ENCODE measurements around the gene FAM184A. TPM values are rescaled to one million over a fixed set of nuclear protein-coding genes. Genes with fewer than 3 reads are reported as not detected.

The FAM184A gene
- total RNA-seq, 1 donor from 2014 or later, result 15.4 TPM

GRCh38 chr6:118980063-118980462, 98.4 kb downstream of the FAM184A start:
- H3K36me3 ChIP-seq, result no peaks in the 10 kb centered on the region
- no peaks in the 10 kb centered on the region for H3K4me1 ChIP-seq
- no peak for TF ChIP-seq CTCF (IDR thresholded peaks at IDR 0.05)
- DNase-seq (peak; percentile 66), ATAC-seq (no peak)
- no peak overlapping the region for H3K27ac ChIP-seq
- no peaks in the 10 kb centered on the region for H3K27me3 ChIP-seq
- H3K4me3 ChIP-seq, result no peak overlapping the region
- H3K9me3 ChIP-seq, result no peaks in the 10 kb centered on the region
- intact Hi-C loops (cut with DNase I), result no loop called here

GRCh38 chr6:118974790-118975189, 103.7 kb downstream of the FAM184A start:
- Histone ChIP-seq H3K27ac (no peak overlapping the region), H3K27me3 (no peaks in the 10 kb centered on the region), H3K36me3 (no peaks in the 10 kb centered on the region), H3K4me3 (no peak overlapping the region), H3K9me3 (no peaks in the 10 kb centered on the region), H3K4me1 (no peaks in the 10 kb centered on the region)
- no peak for DNase-seq
- ATAC-seq, result no peak
- TF ChIP-seq CTCF (IDR thresholded peaks at IDR 0.05), result no peak
- intact Hi-C loops (cut with DNase I), result loop anchor here (10.0 kb wide), 1 partner anchor 130 kb away; no protein-coding TSS in a partner anchor

GRCh38 chr6:118971682-118972081, 106.8 kb downstream of the FAM184A start:
- DNase-seq, result no peak
- Histone ChIP-seq H3K4me1 (no peaks in the 10 kb centered on the region), H3K27ac (no peak overlapping the region), H3K4me3 (no peak overlapping the region), H3K36me3 (no peaks in the 10 kb centered on the region), H3K27me3 (no peaks in the 10 kb centered on the region), H3K9me3 (no peaks in the 10 kb centered on the region)
- no peak for TF ChIP-seq CTCF (IDR thresholded peaks at IDR 0.05)
- ATAC-seq, result no peak
- intact Hi-C loops (cut with DNase I), result loop anchor here (10.0 kb wide), 1 partner anchor 133 kb away; no protein-coding TSS in a partner anchor

- DNase-seq (no peak), ATAC-seq (no peak)
- TF ChIP-seq CTCF (IDR thresholded peaks at IDR 0.05), result no peak
- intact Hi-C loops (cut with DNase I), result loop anchor here (10.0 kb wide), 1 partner anchor 134 kb away; no protein-coding TSS in a partner anchor
- Histone ChIP-seq H3K4me3 (no peak overlapping the region), H3K36me3 (no peaks in the 10 kb centered on the region), H3K4me1 (no peaks in the 10 kb centered on the region), H3K27me3 (no peaks in the 10 kb centered on the region), H3K27ac (no peak overlapping the region), H3K9me3 (no peaks in the 10 kb centered on the region)
Measured at GRCh38 chr6:118970866-118971265, 107.6 kb downstream of the FAM184A start.

GRCh38 chr6:118968416-118968815, 110.0 kb downstream of the FAM184A start:
- no peaks in the 10 kb centered on the region for H3K27me3 ChIP-seq
- no peaks in the 10 kb centered on the region for H3K36me3 ChIP-seq
- DNase-seq, result no peak
- ATAC-seq, result no peak
- intact Hi-C loops (cut with DNase I), result no loop called here
- no peak overlapping the region for H3K4me3 ChIP-seq
- no peak overlapping the region for H3K27ac ChIP-seq
- H3K4me1 ChIP-seq, result no peaks in the 10 kb centered on the region
- H3K9me3 ChIP-seq, result no peaks in the 10 kb centered on the region
- TF ChIP-seq CTCF (IDR thresholded peaks at IDR 0.05), result peak; percentile 45

GRCh38 chr6:118967239-118967638, 111.2 kb downstream of the FAM184A start:
- intact Hi-C loops (cut with DNase I), result no loop called here
- no peak overlapping the region for H3K27ac ChIP-seq
- H3K9me3 ChIP-seq, result no peaks in the 10 kb centered on the region

More at GRCh38 chr6:118967239-118967638, 111.2 kb downstream of the FAM184A start:
- Histone ChIP-seq H3K27me3 (no peaks in the 10 kb centered on the region), H3K4me3 (no peak overlapping the region), H3K4me1 (no peaks in the 10 kb centered on the region), H3K36me3 (no peaks in the 10 kb centered on the region)
- ATAC-seq (no peak), DNase-seq (no peak)
- no peak for TF ChIP-seq CTCF (IDR thresholded peaks at IDR 0.05)
